H9 (cell line): ENCODE data around the gene AMPD2. TPM values are rescaled to one million over a fixed set of nuclear protein-coding genes. Genes with fewer than 3 reads are reported as not detected.

Experiments used
- DNase-seq: peaks from one replicate; pipeline ENCODE4 v3.0.0-alpha.2; 2017
- H2AFZ ChIP-seq: one replicate; pipeline ENCODE4 v1.6.1; 2013; ENCODE audit warnings: mild to moderate bottlenecking, low read length, control low read depth, moderate library complexity
- H2AK5ac ChIP-seq: 2 replicates; pipeline ENCODE4 v1.6.1; 2013; ENCODE audit warnings: low read length, control low read depth, mixed read lengths; ENCODE audit not compliant: insufficient read length
- H2BK120ac ChIP-seq: one replicate; pipeline ENCODE4 v1.6.1; 2013; ENCODE audit warnings: low read depth, mild to moderate bottlenecking, low read length, control low read depth, inconsistent platforms; ENCODE audit not compliant: poor library complexity, severe bottlenecking
- H2BK12ac ChIP-seq: 2 replicates; pipeline ENCODE4 v1.6.1; 2013; ENCODE audit warnings: low read length, control low read depth, mixed read lengths, low read depth; ENCODE audit not compliant: insufficient read length
- H2BK15ac ChIP-seq: 2 replicates; pipeline ENCODE4 v1.6.1; 2013; ENCODE audit warnings: low read depth, low read length, control low read depth
- H2BK20ac ChIP-seq: one replicate; pipeline ENCODE4 v1.6.1; 2013; ENCODE audit warnings: low read depth, mild to moderate bottlenecking, low read length, control low read depth, inconsistent platforms; ENCODE audit not compliant: poor library complexity, severe bottlenecking
- H2BK5ac ChIP-seq: 2 replicates; pipeline ENCODE4 v1.6.1; 2013; ENCODE audit warnings: low read length, control low read depth, mixed read lengths; ENCODE audit not compliant: insufficient read length
- H3K14ac ChIP-seq: 2 replicates; pipeline ENCODE4 v1.6.1; 2013; ENCODE audit warnings: low read length, control low read depth; ENCODE audit not compliant: insufficient read depth
- H3K18ac ChIP-seq: 2 replicates; pipeline ENCODE4 v1.6.1; 2013; ENCODE audit warnings: low read depth, mild to moderate bottlenecking, mixed read lengths, low read length, control low read depth; ENCODE audit not compliant: insufficient read length
- H3K23ac ChIP-seq: 2 replicates; pipeline ENCODE4 v1.6.1; 2013; ENCODE audit warnings: low read length, control low read depth, mixed read lengths, low read depth; ENCODE audit not compliant: insufficient read length
- H3K23me2 ChIP-seq: 2 replicates; pipeline ENCODE4 v1.6.1; 2013; ENCODE audit warnings: low read depth, mild to moderate bottlenecking, mixed read lengths, low read length, control low read depth; ENCODE audit not compliant: insufficient read length, poor library complexity, severe bottlenecking
- H3K27ac ChIP-seq: 2 replicates; pipeline ENCODE4 v1.5.1; 2013; ENCODE audit warnings: low read length, control low read depth, mixed read lengths, low read depth; ENCODE audit not compliant: insufficient read length
- H3K27me3 ChIP-seq: 2 replicates; pipeline ENCODE4 v1.6.1; 2013; ENCODE audit warnings: low read length, control low read depth, inconsistent platforms; ENCODE audit not compliant: insufficient read depth
- H3K4ac ChIP-seq: 2 replicates; pipeline ENCODE4 v1.6.1; 2013; ENCODE audit warnings: low read depth, mild to moderate bottlenecking, control low read depth, inconsistent platforms, low read length, moderate library complexity
- H3K4me1 ChIP-seq: 2 replicates; pipeline ENCODE4 v1.6.1; 2013; ENCODE audit warnings: low read length, control low read depth, inconsistent platforms; ENCODE audit not compliant: insufficient read depth
- H3K4me2 ChIP-seq: 2 replicates; pipeline ENCODE4 v1.6.1; 2013; ENCODE audit warnings: low read length, control low read depth, mixed read lengths; ENCODE audit not compliant: insufficient read length, insufficient read depth
- H3K56ac ChIP-seq: 2 replicates; pipeline ENCODE4 v1.6.1; 2013; ENCODE audit warnings: low read depth, mild to moderate bottlenecking, mixed read lengths, low read length, control low read depth; ENCODE audit not compliant: insufficient read length
- H3K79me1 ChIP-seq: 2 replicates; pipeline ENCODE4 v1.6.1; 2013; ENCODE audit warnings: low read depth, mild to moderate bottlenecking, moderate library complexity, low read length, control low read depth, inconsistent platforms; ENCODE audit not compliant: insufficient read depth, poor library complexity, severe bottlenecking
- H3K79me2 ChIP-seq: 2 replicates; pipeline ENCODE4 v1.6.1; 2013; ENCODE audit warnings: low read length, control low read depth, inconsistent platforms; ENCODE audit not compliant: insufficient read depth
- H3K9ac ChIP-seq: 2 replicates; pipeline ENCODE4 v1.6.1; 2013; ENCODE audit warnings: low read length, control low read depth, mixed read lengths; ENCODE audit not compliant: insufficient read length; ENCODE audit errors: extremely low read depth
- H3K9me3 ChIP-seq: one replicate; pipeline ENCODE4 v1.6.1; 2013; ENCODE audit warnings: low read depth, low read length, inconsistent platforms; ENCODE audit not compliant: control insufficient read depth
- H3T11ph ChIP-seq: one replicate; pipeline ENCODE4 v1.6.1; 2013; ENCODE audit warnings: mild to moderate bottlenecking, low read length, control low read depth, inconsistent platforms
- H4K20me1 ChIP-seq: one replicate; pipeline ENCODE4 v1.6.1; 2013; ENCODE audit not compliant: control insufficient read depth, insufficient read length, insufficient read depth
- H4K5ac ChIP-seq: 2 replicates; pipeline ENCODE4 v1.6.1; 2013; ENCODE audit warnings: low read depth, mild to moderate bottlenecking, mixed read lengths, low read length, control low read depth; ENCODE audit not compliant: insufficient read length
- H4K8ac ChIP-seq: replicated peaks from 2 replicates; pipeline ENCODE4 v1.6.1; 2013; ENCODE audit warnings: low read length, control low read depth, mixed read lengths, low read depth; ENCODE audit not compliant: insufficient read length
- H4K91ac ChIP-seq: 2 replicates; pipeline ENCODE4 v1.6.1; 2013; ENCODE audit warnings: low read depth, mild to moderate bottlenecking, moderate library complexity, mixed read lengths, low read length, control low read depth; ENCODE audit not compliant: insufficient read length
- H3K27ac Mint-ChIP-seq, 3 experiments: 2 replicates in 2 of 3; 3 replicates in 1 of 3; pipeline ENCODE4 v1.8.0; 2020 to 2021; ENCODE audit warnings: mixed read lengths in 3 of 3, mild to moderate bottlenecking in 1 of 3, moderate library complexity in 1 of 3
- H3K27me3 Mint-ChIP-seq: 2 replicates; pipeline ENCODE4 v1.8.0; 2021; ENCODE audit warnings: low read depth, mild to moderate bottlenecking, moderate library complexity, mixed read lengths
- H3K36me3 Mint-ChIP-seq, 3 experiments: 2 replicates in 2 of 3; 3 replicates in 1 of 3; pipeline ENCODE4 v1.8.0; 2020 to 2021; ENCODE audit warnings: low read depth in 3 of 3, mixed read lengths in 3 of 3; ENCODE audit not compliant: insufficient read depth in 1 of 3
- H3K4me1 Mint-ChIP-seq, 2 experiments: 2 replicates each; pipeline ENCODE4 v1.8.0; 2020; ENCODE audit warnings: mixed read lengths in 2 of 2
- H3K4me3 Mint-ChIP-seq, 2 experiments: 2 replicates in 1 of 2; 3 replicates in 1 of 2; pipeline ENCODE4 v1.8.0; 2020 to 2021; ENCODE audit warnings: mild to moderate bottlenecking in 2 of 2, mixed read lengths in 2 of 2, moderate library complexity in 1 of 2
- H3K9me3 Mint-ChIP-seq, 2 experiments: 2 replicates in 1 of 2; 3 replicates in 1 of 2; pipeline ENCODE4 v1.8.0; 2020; ENCODE audit warnings: mild to moderate bottlenecking in 2 of 2, mixed read lengths in 2 of 2, moderate library complexity in 1 of 2
- WGBS: extraction: QIAGEN DNeasy Blood & Tissue Kit; methylation state at CpG from one replicate; pipeline ENCODE4 v1.1.7; 2013; ENCODE audit warnings: missing lambda C conversion rate, low lambda C conversion rate, mixed read lengths; ENCODE audit not compliant: insufficient read length; ENCODE audit errors: extremely low coverage; 5-methylcytosine and 5-hydroxymethylcytosine counted together
- total RNA-seq: library from RNA; stranded (reverse); gene quantifications from 2 replicates; pipeline ENCODE4 v1.2.1, GENCODE V29; 2021
- TF ChIP-seq, protein P1 (sequence below): fragments of 200-600 bp; sonication (generic); conservative IDR thresholded peaks from 3 replicates; pipeline ENCODE4 v1.8.0; 2021; ENCODE audit warnings: antibody characterized with exemption, mild to moderate bottlenecking

The AMPD2 gene
- total RNA-seq, 1 experiment from 2014 or later = 65.1 TPM

DNA sequence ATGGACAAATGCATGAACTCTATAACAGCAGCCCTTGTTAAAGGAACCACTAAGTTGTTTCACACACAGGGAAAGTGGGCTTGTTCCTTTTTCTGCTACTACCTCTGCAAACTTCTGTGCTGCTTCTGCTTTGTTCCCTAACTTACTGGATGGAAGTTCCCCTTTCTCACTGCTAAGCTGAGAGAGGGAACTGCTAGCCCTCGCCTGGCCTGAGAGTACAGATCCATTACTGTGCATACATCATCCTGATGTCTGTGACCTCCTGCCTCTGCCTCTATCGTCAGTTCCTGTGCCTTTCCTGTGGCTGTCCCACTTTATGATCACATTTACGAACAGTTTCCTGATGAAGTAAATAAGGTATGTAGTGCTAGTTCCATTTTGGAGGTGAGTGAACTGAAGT lies 3.8 kb upstream of the AMPD2 start:
- no peak overlapping the region for H3K9ac ChIP-seq
- no peak overlapping the region for H3K27ac Mint-ChIP-seq
- H3K9me3 Mint-ChIP-seq = no peaks in the 10 kb centered on the region
- H3K79me1 ChIP-seq = no peaks in the 10 kb centered on the region
- no peak overlapping the region for H2BK120ac ChIP-seq
- no peak overlapping the region for H2BK12ac ChIP-seq
- no peak overlapping the region for H3K23ac ChIP-seq
- peaks cover 38 to 40% of the 10 kb centered on the region in 2 experiments for H3K4me1 Mint-ChIP-seq
- no peak overlapping the region for H3K4ac ChIP-seq
- H3K27me3 ChIP-seq = no peaks in the 10 kb centered on the region
- no peak overlapping the region for H3K56ac ChIP-seq
- H3K79me2 ChIP-seq = no peaks in the 10 kb centered on the region
- no peaks in the 10 kb centered on the region for H3K36me3 Mint-ChIP-seq
- DNase-seq = no peak
- H3T11ph ChIP-seq = no peak overlapping the region
- no peaks in the 10 kb centered on the region for H4K20me1 ChIP-seq
- TF ChIP-seq, protein P1, sequence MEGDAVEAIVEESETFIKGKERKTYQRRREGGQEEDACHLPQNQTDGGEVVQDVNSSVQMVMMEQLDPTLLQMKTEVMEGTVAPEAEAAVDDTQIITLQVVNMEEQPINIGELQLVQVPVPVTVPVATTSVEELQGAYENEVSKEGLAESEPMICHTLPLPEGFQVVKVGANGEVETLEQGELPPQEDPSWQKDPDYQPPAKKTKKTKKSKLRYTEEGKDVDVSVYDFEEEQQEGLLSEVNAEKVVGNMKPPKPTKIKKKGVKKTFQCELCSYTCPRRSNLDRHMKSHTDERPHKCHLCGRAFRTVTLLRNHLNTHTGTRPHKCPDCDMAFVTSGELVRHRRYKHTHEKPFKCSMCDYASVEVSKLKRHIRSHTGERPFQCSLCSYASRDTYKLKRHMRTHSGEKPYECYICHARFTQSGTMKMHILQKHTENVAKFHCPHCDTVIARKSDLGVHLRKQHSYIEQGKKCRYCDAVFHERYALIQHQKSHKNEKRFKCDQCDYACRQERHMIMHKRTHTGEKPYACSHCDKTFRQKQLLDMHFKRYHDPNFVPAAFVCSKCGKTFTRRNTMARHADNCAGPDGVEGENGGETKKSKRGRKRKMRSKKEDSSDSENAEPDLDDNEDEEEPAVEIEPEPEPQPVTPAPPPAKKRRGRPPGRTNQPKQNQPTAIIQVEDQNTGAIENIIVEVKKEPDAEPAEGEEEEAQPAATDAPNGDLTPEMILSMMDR = no peak
- H4K5ac ChIP-seq = no peak overlapping the region
- no peak overlapping the region for H2AK5ac ChIP-seq
- H3K4me3 Mint-ChIP-seq = no peak overlapping the region
- no peak overlapping the region for H3K18ac ChIP-seq
- H4K8ac ChIP-seq = no peak overlapping the region
- H2BK15ac ChIP-seq = no peak overlapping the region
- peaks cover 9% of the 10 kb centered on the region for H3K23me2 ChIP-seq
- H3K4me2 ChIP-seq = no peak overlapping the region
- H2AFZ ChIP-seq = no peak overlapping the region
- H3K9me3 ChIP-seq = no peaks in the 10 kb centered on the region
- H3K27ac ChIP-seq = no peak overlapping the region
- WGBS = no CpG with 5 or more reads among the region's 3 CpGs
- H3K27me3 Mint-ChIP-seq = no peaks in the 10 kb centered on the region
- no peak overlapping the region for H2BK20ac ChIP-seq
- no peak overlapping the region for H2BK5ac ChIP-seq
- no peaks in the 10 kb centered on the region; the same call in 1 of the 2 replicates for H3K4me1 ChIP-seq
- no peak overlapping the region for H4K91ac ChIP-seq
- H3K14ac ChIP-seq = no peak overlapping the region
